OCI-M2 (cell line): Measurements from ENCODE around the gene HARS2.
"Not testable (repeated sequence)": the region's sequence is repeated elsewhere in the genome, so short reads cannot be mapped to it uniquely, and the experiment has no call there.

ENCODE experiments used
- DNase-seq: peaks from one replicate; lab custom pipeline; 2025; ENCODE audit not compliant: unreplicated experiment; lab: John Stamatoyannopoulos, UW

The HARS2 gene

GRCh38 chr5:140700177-140701144, 9.2 kb downstream of the HARS2 start, which contains the start of gene ZMAT2:
TSS of gene ZMAT2 (plus strand) at chr5:140700447. CDS start at chr5:140700461, 14 bp downstream.
- peak; percentile 51 for DNase-seq

GRCh38 chr5:140707812-140708211, 16.6 kb downstream of the HARS2 start:
- DNase-seq = no peak

GRCh38 chr5:140708787-140709186, 17.5 kb downstream of the HARS2 start:
- not testable (repeated sequence) for DNase-seq

- DNase-seq = peak; percentile 74
Observed at GRCh38 chr5:140710899-140711552, 19.8 kb downstream of the HARS2 start.

GRCh38 chr5:140711794-140712193, 20.5 kb downstream of the HARS2 start:
- DNase-seq = no peak

- no peak for DNase-seq
Observed at GRCh38 chr5:140713562-140714094, 22.4 kb downstream of the HARS2 start.

GRCh38 chr5:140716238-140716637, 25.0 kb downstream of the HARS2 start:
- not testable (repeated sequence) for DNase-seq

GRCh38 chr5:140718266-140718592, 27.0 kb downstream of the HARS2 start:
- no peak for DNase-seq

- DNase-seq = not testable (repeated sequence)
Observed at GRCh38 chr5:140720738-140721137, 29.5 kb downstream of the HARS2 start.

GRCh38 chr5:140721395-140721794, 30.1 kb downstream of the HARS2 start:
- not testable (repeated sequence) for DNase-seq

GRCh38 chr5:140725799-140726471, 34.7 kb downstream of the HARS2 start:
- peak; percentile 92 for DNase-seq

GRCh38 chr5:140733098-140733497, 41.8 kb downstream of the HARS2 start:
- no peak for DNase-seq

- no peak for DNase-seq
Observed at GRCh38 chr5:140734354-140734753, 43.1 kb downstream of the HARS2 start.

- DNase-seq = no peak
Observed at GRCh38 chr5:140737486-140737885, 46.2 kb downstream of the HARS2 start.

GRCh38 chr5:140741967-140742366, 50.7 kb downstream of the HARS2 start:
- DNase-seq = no peak
